ENCODE results near the gene TMSB10. TPM values are rescaled to one million over a fixed set of nuclear protein-coding genes. Genes with fewer than 3 reads are reported as not detected.

TMSB10 gene
- total and polyA plus RNA-seq, 2 of the 13 experiments (the other 11 are each of a cell fraction or from before 2014, with no cell fraction given) = 665 to 708 TPM

DNA sequence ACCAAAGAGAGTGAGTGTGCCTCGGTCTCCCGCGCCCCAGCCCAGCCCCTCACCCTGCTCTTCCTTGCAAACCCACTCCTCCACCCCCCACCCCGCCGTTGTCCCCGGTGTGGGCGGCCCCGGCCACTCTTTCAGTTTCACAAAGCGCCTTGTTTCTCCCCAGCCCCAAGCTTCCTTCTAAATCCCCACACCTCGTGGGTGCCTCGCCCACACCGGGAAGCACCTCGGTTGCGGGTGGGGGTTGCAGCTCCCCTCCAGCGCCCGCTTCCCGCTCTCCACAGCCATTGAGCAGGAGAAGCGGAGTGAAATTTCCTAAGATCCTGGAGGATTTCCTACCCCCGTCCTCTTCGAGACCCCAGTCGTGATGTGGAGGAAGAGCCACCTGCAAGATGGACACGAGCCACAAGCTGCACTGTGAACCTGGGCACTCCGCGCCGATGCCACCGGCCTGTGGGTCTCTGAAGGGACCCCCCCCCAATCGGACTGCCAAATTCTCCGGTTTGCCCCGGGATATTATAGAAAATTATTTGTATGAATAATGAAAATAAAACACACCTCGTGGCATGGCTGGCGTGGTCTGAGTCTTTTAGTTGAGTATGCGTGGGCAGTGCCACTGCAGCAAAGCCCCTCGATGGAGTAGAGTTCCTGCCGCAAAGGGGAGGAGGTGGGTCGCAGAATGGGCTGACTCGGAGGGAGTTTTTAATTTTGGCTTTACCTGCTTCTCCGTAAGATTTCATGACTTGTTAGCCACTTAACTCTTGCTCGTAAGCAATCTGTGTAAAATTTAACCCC is 848 bp downstream of the TMSB10 start (continued):
- TF ChIP-seq, protein P1, sequence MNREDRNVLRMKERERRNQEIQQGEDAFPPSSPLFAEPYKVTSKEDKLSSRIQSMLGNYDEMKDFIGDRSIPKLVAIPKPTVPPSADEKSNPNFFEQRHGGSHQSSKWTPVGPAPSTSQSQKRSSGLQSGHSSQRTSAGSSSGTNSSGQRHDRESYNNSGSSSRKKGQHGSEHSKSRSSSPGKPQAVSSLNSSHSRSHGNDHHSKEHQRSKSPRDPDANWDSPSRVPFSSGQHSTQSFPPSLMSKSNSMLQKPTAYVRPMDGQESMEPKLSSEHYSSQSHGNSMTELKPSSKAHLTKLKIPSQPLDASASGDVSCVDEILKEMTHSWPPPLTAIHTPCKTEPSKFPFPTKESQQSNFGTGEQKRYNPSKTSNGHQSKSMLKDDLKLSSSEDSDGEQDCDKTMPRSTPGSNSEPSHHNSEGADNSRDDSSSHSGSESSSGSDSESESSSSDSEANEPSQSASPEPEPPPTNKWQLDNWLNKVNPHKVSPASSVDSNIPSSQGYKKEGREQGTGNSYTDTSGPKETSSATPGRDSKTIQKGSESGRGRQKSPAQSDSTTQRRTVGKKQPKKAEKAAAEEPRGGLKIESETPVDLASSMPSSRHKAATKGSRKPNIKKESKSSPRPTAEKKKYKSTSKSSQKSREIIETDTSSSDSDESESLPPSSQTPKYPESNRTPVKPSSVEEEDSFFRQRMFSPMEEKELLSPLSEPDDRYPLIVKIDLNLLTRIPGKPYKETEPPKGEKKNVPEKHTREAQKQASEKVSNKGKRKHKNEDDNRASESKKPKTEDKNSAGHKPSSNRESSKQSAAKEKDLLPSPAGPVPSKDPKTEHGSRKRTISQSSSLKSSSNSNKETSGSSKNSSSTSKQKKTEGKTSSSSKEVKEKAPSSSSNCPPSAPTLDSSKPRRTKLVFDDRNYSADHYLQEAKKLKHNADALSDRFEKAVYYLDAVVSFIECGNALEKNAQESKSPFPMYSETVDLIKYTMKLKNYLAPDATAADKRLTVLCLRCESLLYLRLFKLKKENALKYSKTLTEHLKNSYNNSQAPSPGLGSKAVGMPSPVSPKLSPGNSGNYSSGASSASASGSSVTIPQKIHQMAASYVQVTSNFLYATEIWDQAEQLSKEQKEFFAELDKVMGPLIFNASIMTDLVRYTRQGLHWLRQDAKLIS (CRISPR knock-in tag; IDR thresholded peaks at IDR 0.05) = no peak
- TF ChIP-seq ZHX1 (CRISPR knock-in tag; IDR thresholded peaks at IDR 0.05; ENCODE audit: low read depth) = no peak
- no peak for TF ChIP-seq IKZF5 (CRISPR knock-in tag; IDR thresholded peaks at IDR 0.05)
- TF ChIP-seq ZNF879 (CRISPR knock-in tag; IDR thresholded peaks at IDR 0.05) = peak; percentile 30; the same call in 1 of the 2 replicates
- TF ChIP-seq ZNF574 (CRISPR knock-in tag; IDR thresholded peaks at IDR 0.05) = no peak
- TF ChIP-seq, protein P2, sequence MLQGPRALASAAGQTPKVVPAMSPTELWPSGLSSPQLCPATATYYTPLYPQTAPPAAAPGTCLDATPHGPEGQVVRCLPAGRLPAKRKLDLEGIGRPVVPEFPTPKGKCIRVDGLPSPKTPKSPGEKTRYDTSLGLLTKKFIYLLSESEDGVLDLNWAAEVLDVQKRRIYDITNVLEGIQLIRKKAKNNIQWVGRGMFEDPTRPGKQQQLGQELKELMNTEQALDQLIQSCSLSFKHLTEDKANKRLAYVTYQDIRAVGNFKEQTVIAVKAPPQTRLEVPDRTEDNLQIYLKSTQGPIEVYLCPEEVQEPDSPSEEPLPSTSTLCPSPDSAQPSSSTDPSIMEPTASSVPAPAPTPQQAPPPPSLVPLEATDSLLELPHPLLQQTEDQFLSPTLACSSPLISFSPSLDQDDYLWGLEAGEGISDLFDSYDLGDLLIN (CRISPR knock-in tag; IDR thresholded peaks at IDR 0.05; ENCODE audit: borderline replicate concordance) = no peak
- TF ChIP-seq SAP130 (CRISPR knock-in tag; IDR thresholded peaks at IDR 0.05; ENCODE audit: low read depth) = no peak
- TF ChIP-seq SIX4 (CRISPR knock-in tag; IDR thresholded peaks at IDR 0.05) = no peak
- no peak for TF ChIP-seq ZBTB14 (CRISPR knock-in tag; IDR thresholded peaks at IDR 0.05)
- TF ChIP-seq, protein P3, sequence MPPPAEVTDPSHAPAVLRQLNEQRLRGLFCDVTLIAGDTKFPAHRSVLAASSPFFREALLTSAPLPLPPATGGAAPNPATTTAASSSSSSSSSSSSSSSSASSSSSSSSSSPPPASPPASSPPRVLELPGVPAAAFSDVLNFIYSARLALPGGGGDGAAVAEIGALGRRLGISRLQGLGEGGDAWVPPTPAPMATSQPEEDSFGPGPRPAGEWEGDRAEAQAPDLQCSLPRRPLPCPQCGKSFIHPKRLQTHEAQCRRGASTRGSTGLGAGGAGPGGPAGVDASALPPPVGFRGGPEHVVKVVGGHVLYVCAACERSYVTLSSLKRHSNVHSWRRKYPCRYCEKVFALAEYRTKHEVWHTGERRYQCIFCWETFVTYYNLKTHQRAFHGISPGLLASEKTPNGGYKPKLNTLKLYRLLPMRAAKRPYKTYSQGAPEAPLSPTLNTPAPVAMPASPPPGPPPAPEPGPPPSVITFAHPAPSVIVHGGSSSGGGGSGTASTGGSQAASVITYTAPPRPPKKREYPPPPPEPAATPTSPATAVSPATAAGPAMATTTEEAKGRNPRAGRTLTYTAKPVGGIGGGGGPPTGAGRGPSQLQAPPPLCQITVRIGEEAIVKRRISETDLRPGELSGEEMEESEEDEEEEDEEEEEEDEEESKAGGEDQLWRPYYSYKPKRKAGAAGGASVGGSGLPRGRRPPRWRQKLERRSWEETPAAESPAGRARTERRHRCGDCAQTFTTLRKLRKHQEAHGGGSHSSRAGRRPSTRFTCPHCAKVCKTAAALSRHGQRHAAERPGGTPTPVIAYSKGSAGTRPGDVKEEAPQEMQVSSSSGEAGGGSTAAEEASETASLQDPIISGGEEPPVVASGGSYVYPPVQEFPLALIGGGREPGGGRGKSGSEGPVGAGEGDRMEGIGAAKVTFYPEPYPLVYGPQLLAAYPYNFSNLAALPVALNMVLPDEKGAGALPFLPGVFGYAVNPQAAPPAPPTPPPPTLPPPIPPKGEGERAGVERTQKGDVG (CRISPR knock-in tag; IDR thresholded peaks at IDR 0.05; ENCODE audit: borderline replicate concordance) = peak; percentile 48; the same call in 1 of the 2 replicates

All from HepG2 (cell line).